Large intestine (tissue), 3 donors: ENCODE results near the gene BABAM1. TPM values are rescaled to one million over a fixed set of nuclear protein-coding genes. Genes with fewer than 3 reads are reported as not detected.
A peak's percentile ranks its signal among the peaks of the same experiment; 100 is the strongest.

ENCODE experiments used
- DNase-seq, 2 donors: peaks; one replicate each; pipeline versions ENCODE4 v3.0.0 to v3.0.0-alpha.2; 2013
- H3K27ac ChIP-seq: one replicate; pipeline ENCODE4 v1.5.1; 2013; ENCODE audit warnings: low read length
- H3K27me3 ChIP-seq: 2 replicates; pipeline ENCODE4 v1.6.1; 2013; ENCODE audit warnings: low read length; ENCODE audit not compliant: control insufficient read depth, insufficient read depth
- H3K36me3 ChIP-seq: 2 replicates; pipeline ENCODE4 v1.6.1; 2013; ENCODE audit warnings: low read length; ENCODE audit not compliant: control insufficient read depth, insufficient read depth
- H3K4me1 ChIP-seq: one replicate; pipeline ENCODE4 v1.6.1; 2013; ENCODE audit warnings: low read length; ENCODE audit not compliant: control insufficient read depth, insufficient read depth
- H3K4me3 ChIP-seq: one replicate; pipeline ENCODE4 v1.5.1; 2013; ENCODE audit warnings: low read length
- H3K9me3 ChIP-seq: one replicate; pipeline ENCODE4 v1.6.1; 2013; ENCODE audit warnings: mild to moderate bottlenecking, low read depth, low read length, moderate library complexity; ENCODE audit not compliant: control insufficient read depth
- WGBS: methylation state at CpG from one replicate; pipeline ENCODE4 v1.1.5; 2013; ENCODE audit warnings: low lambda C conversion rate; ENCODE audit not compliant: insufficient coverage; 5-methylcytosine and 5-hydroxymethylcytosine counted together
- polyA plus RNA-seq: library from polyadenylated mRNA; unstranded; fragments of 120-200 nt; gene quantifications from one replicate; pipeline ENCODE4 v1.2.1, GENCODE V29; 2013

BABAM1 gene
- polyA plus RNA-seq, 1 donor: 70.7 TPM

GRCh38 chr19:17243211-17243829, 23.9 kb upstream of the BABAM1 start:
- peak overlapping the region; percentile 76 for H3K4me3 ChIP-seq
- H3K36me3 ChIP-seq: peaks cover 18% of the 10 kb centered on the region
- peak overlapping the region; percentile 81 for H3K27ac ChIP-seq
- H3K9me3 ChIP-seq: no peaks in the 10 kb centered on the region
- peak in 1 of 2 donors; percentile 81 for DNase-seq
- H3K4me1 ChIP-seq: peaks cover 54% of the 10 kb centered on the region
- H3K27me3 ChIP-seq: no peaks in the 10 kb centered on the region
- WGBS: no CpG with 5 or more reads among the region's 8 CpGs

- peak in 1 of 2 donors; percentile 65 for DNase-seq
- Histone ChIP-seq H3K36me3 (peaks cover 13% of the 10 kb centered on the region), H3K4me3 (peak overlapping the region; percentile 76), H3K9me3 (no peaks in the 10 kb centered on the region), H3K27me3 (no peaks in the 10 kb centered on the region), H3K27ac (peak overlapping the region; percentile 81), H3K4me1 (peaks cover 60% of the 10 kb centered on the region)
- WGBS: no CpG with 5 or more reads among the region's 52 CpGs
Observed at GRCh38 chr19:17243830-17244617, 23.2 kb upstream of the BABAM1 start.

DNA sequence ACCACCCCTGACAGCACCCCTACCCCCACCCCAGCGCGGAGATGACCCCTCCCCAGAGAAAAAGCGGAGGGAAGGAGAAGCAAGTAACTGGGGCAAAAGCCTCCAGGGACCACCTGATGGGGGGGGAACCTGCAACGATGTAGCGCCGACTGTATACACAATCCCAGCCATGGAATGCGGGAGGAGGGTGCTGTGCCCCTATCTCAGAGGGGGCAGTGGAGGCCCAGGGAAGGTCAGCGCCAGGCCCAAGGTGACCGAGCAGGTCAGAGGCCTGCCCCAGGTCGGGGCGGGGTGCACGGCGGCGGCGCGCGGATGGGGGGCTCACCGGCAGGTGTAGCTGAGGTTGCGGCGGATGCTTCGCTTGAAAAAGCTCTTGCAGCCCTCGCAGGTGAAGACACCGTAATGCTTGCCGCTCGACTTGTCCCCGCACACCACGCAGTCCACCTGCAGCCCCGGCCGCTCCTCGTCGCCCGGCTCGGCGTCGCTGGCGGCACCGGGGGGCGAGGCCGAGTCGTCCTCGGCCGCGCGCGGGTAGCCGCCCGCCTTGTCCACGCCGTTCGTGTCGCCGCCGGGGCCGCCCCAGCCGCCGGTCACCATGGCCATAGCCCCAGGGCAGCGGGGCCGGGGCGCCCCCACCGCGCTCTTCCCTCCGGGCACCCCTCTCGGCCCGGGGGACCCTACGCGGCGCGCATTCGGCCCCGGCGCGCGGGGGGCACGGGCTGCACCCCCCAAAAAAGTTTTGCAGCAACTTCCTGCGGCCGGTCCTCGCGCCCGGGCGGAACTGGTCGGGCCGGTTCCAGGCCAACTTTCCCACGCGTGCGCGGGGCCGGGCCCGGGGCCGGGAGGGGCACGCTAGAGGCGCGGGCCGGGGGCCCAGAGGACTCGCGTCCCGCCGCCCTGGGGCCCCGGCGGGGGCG, 22.4 kb upstream of the BABAM1 start:
- peaks cover 59% of the 10 kb centered on the region for H3K4me1 ChIP-seq
- no CpG with 5 or more reads among the region's 100 CpGs for WGBS
- DNase-seq: peak in 1 of 2 donors; percentile 70

GRCh38 chr19:17245535-17245984, 21.7 kb upstream of the BABAM1 start, which contains the start of gene NR2F6:
Gene NR2F6 (minus strand): TSS chr19:17245919. CDS start chr19:17245220, 699 bp downstream.
- Histone ChIP-seq H3K36me3 (peaks cover 7% of the 10 kb centered on the region), H3K27me3 (no peaks in the 10 kb centered on the region), H3K27ac (peak within 1 kb of the TSS; percentile 92), H3K9me3 (no peaks in the 10 kb centered on the region), H3K4me3 (peak within 1 kb of the TSS; percentile 76), H3K4me1 (peaks cover 52% of the 10 kb centered on the region)
- whole genome bisulfite sequencing: no CpG with 5 or more reads among the region's 72 CpGs
- DNase-seq: peak in 1 of 2 donors; percentile 71

More for the DNA sequence above, 22.4 kb upstream of the BABAM1 start:
- Histone ChIP-seq H3K27ac (peak overlapping the region; percentile 81), H3K9me3 (no peaks in the 10 kb centered on the region), H3K36me3 (peaks cover 11% of the 10 kb centered on the region), H3K27me3 (no peaks in the 10 kb centered on the region), H3K4me3 (peak overlapping the region; percentile 76)

DNA sequence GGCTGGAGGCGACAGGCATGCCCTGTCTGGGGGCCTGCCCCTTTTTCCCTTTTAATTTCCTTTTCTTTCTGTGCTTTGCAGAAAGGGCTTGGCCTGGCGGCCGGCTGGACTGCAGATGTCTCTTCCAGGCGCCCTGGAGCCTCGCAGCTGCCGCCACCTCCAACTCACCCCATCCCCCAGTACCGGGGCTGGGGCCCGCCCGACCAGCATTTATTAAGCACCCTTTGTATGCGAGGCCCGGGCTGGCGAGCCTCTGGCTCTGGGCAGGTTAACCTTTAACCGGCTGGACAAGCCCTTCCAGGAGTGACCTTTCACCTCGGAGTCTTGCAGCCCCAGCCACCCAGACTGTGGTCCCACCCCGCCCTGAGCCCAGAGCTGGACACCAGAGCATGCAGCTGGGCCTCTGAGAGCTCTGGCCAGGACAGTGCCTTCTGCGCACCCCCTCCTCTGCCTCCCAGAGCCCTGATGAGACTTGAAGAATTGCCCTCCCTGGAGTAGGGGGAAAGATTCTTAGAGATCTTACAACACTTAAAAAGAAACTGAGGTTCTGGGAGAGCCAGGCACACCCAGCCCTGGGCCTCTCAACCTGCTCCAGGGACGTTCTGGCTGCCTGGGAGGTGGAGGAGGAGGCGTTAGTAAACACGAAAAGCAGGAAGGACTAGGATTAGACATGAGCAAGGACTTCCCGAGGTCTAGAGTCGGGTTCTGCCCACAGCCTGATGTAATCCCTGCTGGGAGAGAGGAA, 20.4 kb upstream of the BABAM1 start:
- no peaks in the 10 kb centered on the region for H3K27me3 ChIP-seq
- DNase-seq: no peak
- H3K36me3 ChIP-seq: no peaks in the 10 kb centered on the region
- no peaks in the 10 kb centered on the region for H3K9me3 ChIP-seq
- WGBS: 17% methylated on average over 3 of the region's 21 CpGs
- H3K27ac ChIP-seq: peak overlapping the region; percentile 92
- peaks cover 41% of the 10 kb centered on the region for H3K4me1 ChIP-seq
- H3K4me3 ChIP-seq: peak overlapping the region; percentile 53

DNA sequence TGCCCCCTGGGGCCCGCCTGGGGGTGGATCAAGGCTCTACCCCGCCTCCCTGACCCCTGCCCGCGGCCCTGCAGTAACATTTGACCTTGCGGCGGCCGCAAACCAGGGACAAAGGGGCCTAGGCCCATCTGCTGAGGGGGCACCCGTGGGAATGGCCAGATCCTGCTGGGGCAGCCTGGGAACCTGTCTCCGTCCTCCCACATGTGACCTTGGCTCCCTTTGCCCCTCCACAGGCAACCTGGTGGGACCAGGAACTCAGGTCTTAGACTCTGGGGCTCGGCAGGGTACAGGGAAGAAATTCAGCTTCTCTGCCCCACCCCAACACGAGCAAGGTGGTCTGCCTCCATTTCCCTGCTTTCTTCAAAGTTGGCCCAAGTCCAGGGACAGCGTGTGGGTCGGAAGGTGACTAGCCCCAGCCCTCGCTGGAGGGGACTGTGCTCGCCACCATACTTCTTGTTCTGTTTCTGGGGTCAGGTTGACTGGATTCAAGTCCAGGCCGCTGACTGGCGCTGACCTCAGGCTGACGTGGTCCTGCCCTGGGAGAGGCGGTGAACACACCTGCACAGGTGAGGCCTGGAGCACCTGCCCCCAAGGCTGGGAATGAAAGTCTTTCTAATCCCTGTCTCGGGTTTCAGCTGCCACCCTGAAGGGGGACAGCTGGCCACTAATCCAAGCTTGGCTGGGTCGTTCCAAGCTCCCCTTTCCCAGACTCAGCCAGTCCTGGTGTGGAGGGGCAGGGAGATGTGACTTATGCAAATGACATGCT, 19.0 kb upstream of the BABAM1 start:
- H3K4me1 ChIP-seq: peaks cover 31% of the 10 kb centered on the region
- H3K9me3 ChIP-seq: no peaks in the 10 kb centered on the region
- DNase-seq: peak in 1 of 2 donors; percentile 82

GRCh38 chr19:17249887-17250548, 17.2 kb upstream of the BABAM1 start:
- H3K9me3 ChIP-seq: no peaks in the 10 kb centered on the region
- H3K27me3 ChIP-seq: no peaks in the 10 kb centered on the region
- no peak overlapping the region for H3K27ac ChIP-seq
- WGBS: no CpG with 5 or more reads among the region's 15 CpGs
- peak in 1 of 2 donors; percentile 36 for DNase-seq
- no peaks in the 10 kb centered on the region for H3K36me3 ChIP-seq
- H3K4me1 ChIP-seq: peaks cover 31% of the 10 kb centered on the region
- H3K4me3 ChIP-seq: no peak overlapping the region

More for the DNA sequence above, 19.0 kb upstream of the BABAM1 start:
- H3K27ac ChIP-seq: peak overlapping the region; percentile 92
- no peaks in the 10 kb centered on the region for H3K27me3 ChIP-seq
- no peak overlapping the region for H3K4me3 ChIP-seq
- WGBS: no CpG with 5 or more reads among the region's 21 CpGs
- no peaks in the 10 kb centered on the region for H3K36me3 ChIP-seq

GRCh38 chr19:17254636-17255035, 12.6 kb upstream of the BABAM1 start:
- Histone ChIP-seq H3K27me3 (no peaks in the 10 kb centered on the region), H3K27ac (no peak overlapping the region), H3K9me3 (peaks cover 7% of the 10 kb centered on the region), H3K4me3 (no peak overlapping the region), H3K36me3 (no peaks in the 10 kb centered on the region), H3K4me1 (peaks cover 2% of the 10 kb centered on the region)
- no peak for DNase-seq
- WGBS: no CpG with 5 or more reads among the region's 10 CpGs
